NOMO-1 treated with DMSO at 0.1 percent for 48 hours (cell line): ENCODE measurements around the gene C9orf50.
A peak's percentile ranks its signal among the peaks of the same experiment; 100 is the strongest.
"Not testable (repeated sequence)": the region's sequence is repeated elsewhere in the genome, so short reads cannot be mapped to it uniquely, and the experiment has no call there.

Source experiments
- DNase-seq: peaks from one replicate; lab custom pipeline; 2025; ENCODE audit not compliant: unreplicated experiment; lab: John Stamatoyannopoulos, UW

Gene C9orf50

GRCh38 chr9:129594632-129595031 is 26.3 kb downstream of the C9orf50 start:
- DNase-seq: no peak

DNA sequence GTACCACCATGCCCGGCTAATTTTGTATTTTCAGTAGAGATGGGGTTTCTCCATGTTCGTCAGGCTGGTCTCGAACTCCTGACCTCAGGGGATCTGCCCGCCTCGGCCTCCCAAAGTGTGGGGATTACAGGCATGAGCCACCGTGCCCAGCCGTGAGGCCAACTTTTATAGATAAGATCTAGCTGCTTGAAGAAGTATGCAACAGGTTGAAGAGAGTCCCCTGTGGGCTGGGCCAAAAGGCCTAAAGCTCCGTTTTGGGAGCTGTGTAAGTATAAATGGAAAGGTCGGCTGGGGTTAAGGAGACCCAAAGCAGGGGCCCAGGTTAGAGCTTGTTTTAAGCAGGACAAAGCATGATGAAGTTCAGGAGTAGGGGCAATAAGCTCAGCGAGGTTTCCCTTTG is 28.1 kb downstream of the C9orf50 start:
- DNase-seq: not testable (repeated sequence)

GRCh38 chr9:129591916-129592315 is 29.0 kb downstream of the C9orf50 start:
- DNase-seq: no peak

DNA sequence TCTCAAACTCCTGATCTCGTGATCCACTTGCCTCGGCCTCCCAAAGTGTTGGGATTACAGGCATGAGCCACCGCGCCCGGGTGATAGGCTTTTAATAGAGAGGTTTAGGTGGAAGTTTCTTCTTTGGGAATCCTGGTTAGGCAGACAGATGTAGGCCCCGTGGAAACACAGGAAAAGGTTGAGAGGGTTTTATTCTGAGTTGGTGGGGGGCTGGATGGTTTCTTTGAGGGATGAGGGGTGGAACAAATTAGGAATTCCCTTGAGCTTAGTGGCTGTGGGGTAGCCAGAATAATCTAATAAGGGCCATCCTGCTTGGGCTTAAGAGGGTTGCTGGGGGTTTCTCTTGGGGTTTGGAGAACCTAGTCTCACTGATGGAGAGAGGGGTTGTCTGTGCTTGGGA is 30.4 kb downstream of the C9orf50 start:
- no peak for DNase-seq

GRCh38 chr9:129587487-129588262 is 33.2 kb downstream of the C9orf50 start:
- DNase-seq: no peak

DNA sequence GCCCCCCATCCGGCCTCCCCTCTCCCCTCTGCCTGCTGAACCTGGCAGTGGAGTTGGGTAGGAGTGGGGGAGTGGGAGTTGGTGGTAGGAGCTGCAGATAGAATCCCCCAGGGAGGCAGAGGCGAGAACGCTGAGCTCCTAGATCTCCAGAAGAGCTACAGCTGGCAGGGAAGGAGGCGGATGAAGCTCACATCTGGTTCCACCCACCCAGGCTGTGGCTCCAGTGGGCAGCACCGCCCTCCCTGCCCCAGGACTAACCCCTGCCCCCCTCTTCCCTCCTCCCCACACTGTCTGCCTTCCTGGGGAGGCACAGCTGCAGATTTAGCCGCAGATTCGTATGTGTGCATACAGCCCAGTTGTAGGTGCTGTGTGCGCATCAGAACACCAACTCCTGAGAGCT is 34.2 kb downstream of the C9orf50 start:
- no peak for DNase-seq

DNA sequence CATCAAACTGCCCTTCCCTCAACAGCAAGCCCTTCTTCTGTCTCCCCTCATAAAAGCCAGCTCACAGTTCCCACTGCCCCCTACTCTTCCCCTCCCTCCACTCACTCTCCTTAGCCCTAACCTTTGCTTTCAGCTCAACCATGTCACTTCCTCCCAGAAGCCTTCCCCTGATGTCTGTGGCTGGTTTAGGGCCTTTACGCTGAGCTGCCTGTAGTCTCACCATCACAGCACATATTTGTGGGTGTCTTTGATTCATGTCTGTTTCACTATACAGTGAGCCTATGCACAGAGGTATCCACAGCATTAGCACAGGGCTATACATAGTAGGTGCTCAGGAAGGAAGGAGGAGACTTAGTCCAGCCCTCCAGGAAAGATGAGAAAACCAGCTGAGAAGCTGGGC is 34.7 kb downstream of the C9orf50 start:
- DNase-seq: no peak

DNA sequence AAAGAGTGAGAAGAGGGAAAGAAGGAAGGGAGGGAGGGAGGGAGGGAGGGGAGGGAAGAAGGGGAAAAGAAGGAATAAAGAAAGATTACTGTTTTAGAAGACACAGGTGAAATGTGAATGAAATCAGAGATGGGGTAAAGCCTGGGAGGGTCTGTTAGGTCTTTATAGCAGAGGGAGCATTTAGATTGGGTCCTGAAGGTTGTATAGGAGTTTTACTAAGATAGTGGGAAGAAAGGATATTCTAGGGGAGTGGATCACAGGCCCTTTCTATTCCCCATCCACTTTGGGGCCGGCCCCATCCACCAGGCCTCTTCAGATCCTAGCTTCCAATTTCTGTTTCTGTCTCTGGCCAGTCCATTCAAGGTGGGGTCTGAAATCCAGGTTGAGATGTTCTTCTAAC is 35.5 kb downstream of the C9orf50 start:
- no peak for DNase-seq

DNA sequence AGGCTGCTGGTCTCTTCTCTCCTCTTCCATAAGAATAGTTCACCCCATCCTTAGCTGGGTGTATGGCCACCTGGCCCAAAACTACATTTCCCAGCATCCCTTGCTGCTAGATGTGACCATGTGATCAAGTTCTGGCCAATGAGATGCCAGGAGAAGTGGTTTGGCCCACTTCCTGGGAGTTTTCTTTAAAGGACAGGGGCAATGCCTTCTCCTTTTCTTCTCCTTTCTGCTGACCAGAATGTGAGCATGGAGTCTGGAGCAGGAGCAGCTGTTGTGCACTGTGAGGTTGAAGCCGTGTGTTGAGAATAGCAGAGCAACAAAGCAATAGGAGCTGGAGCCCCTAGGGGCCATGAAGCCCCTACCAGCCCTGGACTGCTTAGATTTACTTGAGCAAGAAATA is 36.8 kb downstream of the C9orf50 start:
- peak; percentile 78 for DNase-seq

DNA sequence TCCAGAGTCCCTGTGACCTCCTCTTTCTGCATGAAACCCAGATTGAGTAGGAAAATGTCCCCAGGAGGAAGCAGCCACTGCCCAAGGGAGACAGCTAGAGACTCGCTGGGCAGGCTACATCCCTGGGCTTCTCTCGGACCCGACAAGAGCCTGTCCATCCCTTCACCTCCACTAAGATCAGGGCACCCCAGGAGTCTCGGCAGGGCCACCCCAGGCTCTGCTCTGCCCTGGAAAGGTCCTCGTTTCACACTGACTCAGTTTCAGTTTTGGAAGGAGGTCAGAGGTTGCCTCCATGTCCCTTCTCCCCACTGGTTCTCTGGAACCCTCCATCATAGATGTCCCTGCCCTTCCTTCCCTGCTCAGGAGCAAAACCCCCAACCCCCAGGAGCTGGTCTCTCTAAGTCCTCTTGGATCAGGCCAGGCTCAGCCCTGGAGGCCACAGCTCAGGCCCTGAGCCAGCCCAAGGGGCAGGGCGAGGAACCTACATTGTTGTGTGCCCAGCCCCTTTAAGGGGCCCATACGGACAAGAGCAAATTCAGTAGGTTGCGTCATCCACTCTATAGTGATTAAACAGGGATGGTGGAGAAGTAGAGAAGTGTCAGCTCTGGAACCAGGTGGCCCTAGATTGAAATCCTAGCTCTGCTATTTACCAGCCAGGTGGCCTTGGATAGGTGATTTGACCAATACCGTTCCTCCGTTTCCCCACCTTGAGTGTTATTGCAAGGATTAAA is 37.4 kb downstream of the C9orf50 start:
- peak; percentile 89 for DNase-seq

- no peak for DNase-seq
Measured at GRCh38 chr9:129582855-129583254, 38.0 kb downstream of the C9orf50 start.

GRCh38 chr9:129581505-129582189 is 39.3 kb downstream of the C9orf50 start:
- DNase-seq: no peak

- no peak for DNase-seq
Measured at GRCh38 chr9:129580211-129580915, 40.5 kb downstream of the C9orf50 start.

GRCh38 chr9:129579294-129579693 is 41.6 kb downstream of the C9orf50 start:
- no peak for DNase-seq

DNA sequence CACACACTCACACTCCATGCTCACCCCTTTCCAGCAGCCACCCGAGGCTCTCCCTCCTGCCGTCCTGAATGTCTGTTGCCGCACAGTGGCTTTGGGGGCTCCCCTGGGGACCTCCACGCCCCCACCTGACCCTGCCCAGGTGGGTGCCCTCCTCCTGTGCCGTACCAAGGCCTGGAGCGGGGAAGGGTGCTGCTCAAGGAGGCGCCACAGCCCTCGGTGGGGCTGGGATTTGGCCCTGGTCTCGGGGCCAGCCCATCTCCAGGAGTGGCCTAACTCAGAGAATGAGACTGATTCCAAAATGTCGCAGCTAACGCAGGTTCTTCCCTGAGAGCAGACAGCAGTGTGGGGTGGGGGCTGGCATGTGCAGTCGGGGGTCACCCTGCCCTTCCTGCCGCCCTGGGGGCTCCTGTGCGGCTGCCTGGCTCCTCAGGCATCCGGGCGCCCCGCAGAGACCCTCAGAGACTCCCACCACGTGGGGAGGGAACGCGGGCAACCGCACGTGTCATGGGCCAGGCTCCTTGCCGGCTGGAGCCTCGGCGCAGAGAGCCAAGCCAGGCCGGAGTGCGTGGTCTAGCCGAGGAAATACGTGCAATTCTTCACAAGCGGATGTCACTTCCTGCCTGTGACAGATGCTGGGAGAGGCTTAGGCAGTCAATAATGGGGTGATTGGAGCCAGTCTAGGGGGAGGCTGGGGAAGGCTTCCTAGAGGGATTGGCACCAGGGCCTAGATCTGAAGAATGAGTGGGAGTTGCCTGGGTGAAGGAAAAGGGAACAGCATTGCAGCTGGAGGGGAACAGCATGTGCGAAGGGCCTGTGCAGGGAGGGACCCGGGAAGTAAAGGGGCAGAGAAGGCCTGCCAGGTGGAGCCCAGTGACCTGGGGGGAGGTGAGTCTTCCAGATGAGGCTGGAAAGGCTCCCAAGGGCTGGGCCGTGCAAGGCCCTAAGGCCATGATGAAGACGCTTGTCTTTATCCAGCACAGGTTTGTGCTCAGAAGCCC is 44.1 kb downstream of the C9orf50 start:
- DNase-seq: no peak

- DNase-seq: no peak
Measured at GRCh38 chr9:129575818-129576217, 45.1 kb downstream of the C9orf50 start.

GRCh38 chr9:129574911-129575585 is 45.9 kb downstream of the C9orf50 start:
- DNase-seq: no peak

- DNase-seq: no peak
Measured at GRCh38 chr9:129573977-129574376, 46.9 kb downstream of the C9orf50 start.

DNA sequence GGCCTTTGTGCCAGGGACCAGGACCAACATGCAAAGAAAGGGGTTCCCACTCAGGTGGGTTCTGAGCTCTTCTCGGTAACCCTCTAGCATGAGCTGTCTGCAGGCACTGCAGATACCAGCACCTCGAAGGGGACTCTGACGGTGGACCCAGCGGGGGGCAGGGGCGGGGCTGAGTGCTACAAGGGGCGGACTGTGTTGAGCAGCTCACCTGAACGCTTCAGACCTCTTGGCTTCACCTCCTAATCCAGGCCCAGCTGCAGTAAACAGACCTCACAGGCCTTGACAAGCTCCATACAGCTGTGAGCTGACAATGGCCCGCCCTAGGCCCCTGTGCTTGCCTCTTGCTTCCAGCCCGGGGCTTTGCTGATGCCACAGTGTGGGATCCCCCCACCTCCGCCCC is 48.4 kb downstream of the C9orf50 start:
- DNase-seq: no peak

DNA sequence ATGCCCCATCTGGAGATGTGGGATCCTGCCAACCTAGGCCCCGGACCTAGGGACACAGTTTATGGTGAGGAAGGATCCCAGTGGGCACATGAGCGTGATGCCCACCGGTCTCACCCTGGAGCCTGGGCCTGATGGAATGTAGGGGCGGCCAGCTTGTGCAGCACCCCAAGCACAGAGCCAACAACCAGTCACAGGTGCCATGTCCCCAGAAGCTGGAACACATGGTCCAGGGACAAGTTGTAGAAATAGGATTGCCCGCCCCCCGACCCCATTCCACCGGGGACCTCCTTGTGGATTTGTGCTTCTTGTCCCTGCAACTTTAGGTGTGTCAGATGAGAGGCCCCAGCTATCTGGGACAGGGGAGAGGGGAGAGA is 48.9 kb downstream of the C9orf50 start:
- DNase-seq: no peak
